GM15510 (cell line): ENCODE results near the gene PLXND1.

Source experiments
- POLR2A ChIP-seq: IDR thresholded peaks from 3 replicates; pipeline ENCODE4 v1.6.1; 2011; ENCODE audit warnings: borderline replicate concordance; ENCODE audit not compliant: insufficient read length; ENCODE audit errors: extremely low read depth

The PLXND1 gene

GRCh38 chr3:129513705-129514104, 92.8 kb downstream of the PLXND1 start:
- TF ChIP-seq POLR2A, result no peak

GRCh38 chr3:129512595-129512994, 93.9 kb downstream of the PLXND1 start:
- no peak for TF ChIP-seq POLR2A

- TF ChIP-seq POLR2A, result no peak
These were observed 99.2 kb downstream of the PLXND1 start for GRCh38 chr3:129507181-129507831.

- no peak for TF ChIP-seq POLR2A
These were observed 100.2 kb downstream of the PLXND1 start for GRCh38 chr3:129506231-129506742.

- no peak for TF ChIP-seq POLR2A
These were observed 101.1 kb downstream of the PLXND1 start for GRCh38 chr3:129505341-129505740.
